ENCODE results near the gene TMEM87B. TPM values are rescaled to one million over a fixed set of nuclear protein-coding genes. Genes with fewer than 3 reads are reported as not detected.

TMEM87B gene
- total RNA-seq, 4 donors from 2014 or later: 11.9 to 20.1 (median 18.2) TPM

DNA sequence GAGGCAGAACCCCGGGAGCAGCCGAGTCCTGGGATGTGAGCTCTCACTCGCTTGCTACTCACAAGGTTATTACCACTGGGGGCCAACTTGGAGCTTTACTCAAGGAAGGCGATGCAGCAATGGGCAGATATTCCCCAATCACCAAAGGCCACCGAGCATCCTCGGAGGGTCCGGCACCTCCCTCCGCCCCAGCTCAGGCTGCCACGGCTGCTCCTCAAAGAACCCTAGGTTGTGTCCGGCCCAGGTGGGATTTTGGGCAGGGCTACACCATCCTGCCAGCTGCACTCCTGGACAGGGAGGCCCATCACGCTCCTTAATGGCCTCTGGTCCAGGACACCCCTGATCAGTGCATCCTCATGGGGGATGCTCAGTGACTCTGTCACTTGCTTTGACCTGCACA is 107.9 kb downstream of the TMEM87B start:
- Histone ChIP-seq H3K4me1 (no peaks in the 10 kb centered on the region), H3K36me3 (no peaks in the 10 kb centered on the region), H3K27me3 (no peaks in the 10 kb centered on the region), H3K4me3 (no peak overlapping the region), H3K27ac (no peak overlapping the region), H3K9me3 (no peaks in the 10 kb centered on the region)
- WGBS, 2 donors: 92 to 94% methylated on average over 10 to 11 of the region's 11 CpGs
- TF ChIP-seq POLR2A (IDR thresholded peaks at IDR 0.05) (no peak), EP300 (IDR thresholded peaks at IDR 0.05) (no peak)
- TF ChIP-seq, protein P1, sequence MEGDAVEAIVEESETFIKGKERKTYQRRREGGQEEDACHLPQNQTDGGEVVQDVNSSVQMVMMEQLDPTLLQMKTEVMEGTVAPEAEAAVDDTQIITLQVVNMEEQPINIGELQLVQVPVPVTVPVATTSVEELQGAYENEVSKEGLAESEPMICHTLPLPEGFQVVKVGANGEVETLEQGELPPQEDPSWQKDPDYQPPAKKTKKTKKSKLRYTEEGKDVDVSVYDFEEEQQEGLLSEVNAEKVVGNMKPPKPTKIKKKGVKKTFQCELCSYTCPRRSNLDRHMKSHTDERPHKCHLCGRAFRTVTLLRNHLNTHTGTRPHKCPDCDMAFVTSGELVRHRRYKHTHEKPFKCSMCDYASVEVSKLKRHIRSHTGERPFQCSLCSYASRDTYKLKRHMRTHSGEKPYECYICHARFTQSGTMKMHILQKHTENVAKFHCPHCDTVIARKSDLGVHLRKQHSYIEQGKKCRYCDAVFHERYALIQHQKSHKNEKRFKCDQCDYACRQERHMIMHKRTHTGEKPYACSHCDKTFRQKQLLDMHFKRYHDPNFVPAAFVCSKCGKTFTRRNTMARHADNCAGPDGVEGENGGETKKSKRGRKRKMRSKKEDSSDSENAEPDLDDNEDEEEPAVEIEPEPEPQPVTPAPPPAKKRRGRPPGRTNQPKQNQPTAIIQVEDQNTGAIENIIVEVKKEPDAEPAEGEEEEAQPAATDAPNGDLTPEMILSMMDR (IDR thresholded peaks at IDR 0.05): no peak
- no peak for DNase-seq (ENCODE audit: low spot score in 2 of 2)

DNA sequence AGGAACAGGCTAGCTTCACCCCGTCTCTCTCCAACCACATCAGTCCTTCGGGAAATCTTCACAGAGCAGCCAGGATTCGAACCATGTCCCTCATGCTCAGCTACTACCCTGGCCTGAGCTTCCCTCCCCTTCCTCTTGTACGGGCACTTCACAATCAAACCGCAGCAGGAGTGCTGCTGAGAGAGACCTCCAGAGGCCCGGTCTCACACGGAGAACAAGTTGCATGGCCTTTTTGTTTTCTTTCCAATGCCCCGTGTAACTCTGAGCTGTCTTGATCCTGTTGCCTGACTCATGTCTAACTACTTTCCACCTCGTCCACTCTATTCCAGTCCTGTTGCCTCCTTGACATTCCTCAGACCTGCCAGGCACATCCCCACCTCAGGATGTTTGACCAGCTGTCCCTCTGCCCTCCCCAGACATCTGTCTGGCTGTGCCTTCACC is 108.5 kb downstream of the TMEM87B start:
- Histone ChIP-seq H3K4me3 (no peak overlapping the region), H3K4me1 (no peaks in the 10 kb centered on the region), H3K9me3 (no peaks in the 10 kb centered on the region), H3K36me3 (no peaks in the 10 kb centered on the region), H3K27ac (no peak overlapping the region), H3K27me3 (no peaks in the 10 kb centered on the region)
- DNase-seq (ENCODE audit: low spot score in 2 of 2): no peak
- 59 to 65% methylated on average over 9 of the region's 9 CpGs for WGBS, 2 donors
- TF ChIP-seq POLR2A (IDR thresholded peaks at IDR 0.05) (no peak), EP300 (IDR thresholded peaks at IDR 0.05) (no peak)
- TF ChIP-seq, protein P1 (IDR thresholded peaks at IDR 0.05): no peak

DNA sequence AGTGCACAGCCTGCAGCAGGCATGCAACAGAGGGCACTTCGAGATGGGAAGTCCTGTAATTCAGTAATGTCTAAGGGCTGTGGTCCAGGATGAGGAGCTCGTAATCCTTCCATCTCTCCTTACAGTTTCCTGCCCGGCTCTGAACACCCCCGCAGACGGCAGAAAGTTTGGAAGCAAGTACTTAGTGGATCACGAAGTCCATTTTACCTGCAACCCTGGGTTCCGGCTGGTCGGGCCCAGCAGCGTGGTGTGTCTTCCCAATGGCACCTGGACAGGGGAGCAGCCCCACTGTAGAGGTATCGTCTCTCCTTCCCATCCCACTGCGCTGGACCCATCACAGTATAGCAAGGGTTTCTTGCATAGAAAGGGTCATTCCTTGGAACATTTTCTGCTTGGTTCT is 109.8 kb downstream of the TMEM87B start:
- H3K27ac ChIP-seq: no peak overlapping the region
- WGBS, 2 donors: 87 to 92% methylated on average over 11 of the region's 11 CpGs
- H3K9me3 ChIP-seq: no peaks in the 10 kb centered on the region
- no peak overlapping the region for H3K4me3 ChIP-seq
- H3K36me3 ChIP-seq: no peaks in the 10 kb centered on the region
- H3K4me1 ChIP-seq: no peaks in the 10 kb centered on the region
- no peak for TF ChIP-seq POLR2A (IDR thresholded peaks at IDR 0.05)
- TF ChIP-seq EP300 (IDR thresholded peaks at IDR 0.05): no peak
- TF ChIP-seq, protein P1 (IDR thresholded peaks at IDR 0.05): no peak
- no peak for DNase-seq (ENCODE audit: low spot score in 2 of 2)
- no peaks in the 10 kb centered on the region for H3K27me3 ChIP-seq

DNA sequence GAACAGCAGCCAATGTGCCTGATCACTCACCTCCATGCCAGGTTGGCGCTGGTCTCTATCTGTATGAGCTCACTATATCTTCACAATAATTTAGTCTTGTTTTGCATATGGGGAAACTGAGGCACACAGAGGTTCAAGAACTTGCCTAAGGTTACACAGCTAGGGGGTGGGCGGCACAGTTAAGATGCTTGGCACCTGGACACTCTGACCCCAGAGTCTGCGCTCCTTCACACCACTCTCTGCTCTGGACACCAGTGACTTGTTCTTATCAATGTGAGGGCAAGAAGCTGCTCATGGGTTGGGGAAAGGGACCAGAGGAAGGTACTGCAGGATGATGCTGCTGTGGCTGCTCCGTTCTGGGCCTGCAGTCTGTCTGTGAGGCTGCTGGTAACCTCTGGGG is 110.2 kb downstream of the TMEM87B start:
- DNase-seq (ENCODE audit: low spot score in 2 of 2): no peak
- no peak overlapping the region for H3K27ac ChIP-seq
- H3K36me3 ChIP-seq: no peaks in the 10 kb centered on the region
- H3K4me3 ChIP-seq: no peak overlapping the region
- H3K27me3 ChIP-seq: no peaks in the 10 kb centered on the region
- 93 to 99% methylated on average over 4 of the region's 4 CpGs for WGBS, 2 donors
- TF ChIP-seq, protein P1 (IDR thresholded peaks at IDR 0.05): no peak
- TF ChIP-seq POLR2A (IDR thresholded peaks at IDR 0.05): no peak
- no peak for TF ChIP-seq EP300 (IDR thresholded peaks at IDR 0.05)
- no peaks in the 10 kb centered on the region for H3K4me1 ChIP-seq
- no peaks in the 10 kb centered on the region for H3K9me3 ChIP-seq

DNA sequence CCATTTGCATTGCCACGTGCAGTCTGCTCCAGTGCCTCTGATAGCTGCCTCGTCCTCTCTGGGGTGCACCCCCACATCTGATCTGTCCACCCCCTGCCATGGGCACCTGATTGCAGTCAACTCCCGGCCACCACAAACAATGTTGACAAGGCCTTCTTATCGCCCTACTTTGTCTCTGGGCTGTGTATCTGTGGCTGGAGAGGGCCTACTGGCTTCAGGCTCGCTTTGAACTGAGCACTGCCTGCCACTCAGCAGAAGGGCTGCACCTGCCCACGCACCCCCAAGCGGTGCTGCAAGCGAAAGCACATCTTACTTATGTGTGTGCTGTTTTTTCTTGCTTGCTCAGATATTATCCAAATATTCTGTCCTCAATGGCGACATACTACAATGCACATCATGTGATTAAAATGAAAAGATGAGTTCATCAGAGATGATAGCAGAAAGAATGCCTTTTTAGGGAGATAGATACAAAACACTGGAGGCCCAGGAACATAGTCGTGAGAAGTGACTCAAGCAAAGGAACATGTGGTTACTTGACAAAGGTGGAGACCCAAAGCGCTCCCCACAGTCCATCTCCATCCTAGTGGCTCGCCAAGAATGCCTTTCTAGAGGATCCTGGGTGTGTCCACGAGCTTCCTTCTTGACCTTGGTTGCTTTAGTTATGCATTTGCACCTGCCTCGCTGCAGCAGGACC is 111.9 kb downstream of the TMEM87B start:
- WGBS, 2 donors: 86 to 89% methylated on average over 14 of the region's 14 CpGs
- TF ChIP-seq EP300 (IDR thresholded peaks at IDR 0.05) (no peak), POLR2A (IDR thresholded peaks at IDR 0.05) (no peak)
- TF ChIP-seq, protein P1 (IDR thresholded peaks at IDR 0.05): no peak

More for the DNA sequence above, 111.9 kb downstream of the TMEM87B start:
- no peak for DNase-seq (ENCODE audit: low spot score in 2 of 2)
- H3K27ac ChIP-seq: no peak overlapping the region
- no peaks in the 10 kb centered on the region for H3K36me3 ChIP-seq
- no peak overlapping the region for H3K4me3 ChIP-seq
- no peaks in the 10 kb centered on the region for H3K9me3 ChIP-seq
- no peaks in the 10 kb centered on the region for H3K4me1 ChIP-seq
- no peaks in the 10 kb centered on the region for H3K27me3 ChIP-seq

All from tibial nerve (tissue), 4 donors.